Measurements from ENCODE around the gene FPGT. TPM values are rescaled to one million over a fixed set of nuclear protein-coding genes. Genes with fewer than 3 reads are reported as not detected.

FPGT gene
- total RNA-seq, 1 experiment from 2014 or later: 12.0 TPM

- H2AFZ ChIP-seq (ENCODE audit: low read depth, low read length, poor library complexity, severe bottlenecking): no peak overlapping the region
- CTCF ChIA-PET: no interaction called here
- intact Hi-C loops (cut with micrococcal nuclease): no loop called here
- H3K4me1 ChIP-seq (ENCODE audit: control insufficient read depth in 1 of 2, insufficient read depth in 2 of 2, low read length in 2 of 2): no peaks in the 10 kb centered on the region
- no peak for TF ChIP-seq SIN3A (IDR thresholded peaks at IDR 0.05; ENCODE audit: low read depth)
- no peak for TF ChIP-seq POLR2AphosphoS5 (IDR thresholded peaks at IDR 0.05; ENCODE audit: low read depth, low read length)
- TF ChIP-seq FOSL1 (IDR thresholded peaks at IDR 0.05; ENCODE audit: low read depth): no peak
- TF ChIP-seq SP1 (IDR thresholded peaks at IDR 0.05; ENCODE audit: low read depth): no peak
- TF ChIP-seq JUND (IDR thresholded peaks at IDR 0.05): no peak
- TF ChIP-seq, protein P1, sequence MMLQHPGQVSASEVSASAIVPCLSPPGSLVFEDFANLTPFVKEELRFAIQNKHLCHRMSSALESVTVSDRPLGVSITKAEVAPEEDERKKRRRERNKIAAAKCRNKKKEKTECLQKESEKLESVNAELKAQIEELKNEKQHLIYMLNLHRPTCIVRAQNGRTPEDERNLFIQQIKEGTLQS (IDR thresholded peaks at IDR 0.05): no peak
- TF ChIP-seq CEBPB (IDR thresholded peaks at IDR 0.05; ENCODE audit: low read depth): no peak
- TF ChIP-seq, protein P2, sequence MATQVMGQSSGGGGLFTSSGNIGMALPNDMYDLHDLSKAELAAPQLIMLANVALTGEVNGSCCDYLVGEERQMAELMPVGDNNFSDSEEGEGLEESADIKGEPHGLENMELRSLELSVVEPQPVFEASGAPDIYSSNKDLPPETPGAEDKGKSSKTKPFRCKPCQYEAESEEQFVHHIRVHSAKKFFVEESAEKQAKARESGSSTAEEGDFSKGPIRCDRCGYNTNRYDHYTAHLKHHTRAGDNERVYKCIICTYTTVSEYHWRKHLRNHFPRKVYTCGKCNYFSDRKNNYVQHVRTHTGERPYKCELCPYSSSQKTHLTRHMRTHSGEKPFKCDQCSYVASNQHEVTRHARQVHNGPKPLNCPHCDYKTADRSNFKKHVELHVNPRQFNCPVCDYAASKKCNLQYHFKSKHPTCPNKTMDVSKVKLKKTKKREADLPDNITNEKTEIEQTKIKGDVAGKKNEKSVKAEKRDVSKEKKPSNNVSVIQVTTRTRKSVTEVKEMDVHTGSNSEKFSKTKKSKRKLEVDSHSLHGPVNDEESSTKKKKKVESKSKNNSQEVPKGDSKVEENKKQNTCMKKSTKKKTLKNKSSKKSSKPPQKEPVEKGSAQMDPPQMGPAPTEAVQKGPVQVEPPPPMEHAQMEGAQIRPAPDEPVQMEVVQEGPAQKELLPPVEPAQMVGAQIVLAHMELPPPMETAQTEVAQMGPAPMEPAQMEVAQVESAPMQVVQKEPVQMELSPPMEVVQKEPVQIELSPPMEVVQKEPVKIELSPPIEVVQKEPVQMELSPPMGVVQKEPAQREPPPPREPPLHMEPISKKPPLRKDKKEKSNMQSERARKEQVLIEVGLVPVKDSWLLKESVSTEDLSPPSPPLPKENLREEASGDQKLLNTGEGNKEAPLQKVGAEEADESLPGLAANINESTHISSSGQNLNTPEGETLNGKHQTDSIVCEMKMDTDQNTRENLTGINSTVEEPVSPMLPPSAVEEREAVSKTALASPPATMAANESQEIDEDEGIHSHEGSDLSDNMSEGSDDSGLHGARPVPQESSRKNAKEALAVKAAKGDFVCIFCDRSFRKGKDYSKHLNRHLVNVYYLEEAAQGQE (IDR thresholded peaks at IDR 0.05; ENCODE audit: low read depth): no peak
- TF ChIP-seq ZBTB33 (IDR thresholded peaks at IDR 0.05; ENCODE audit: extremely low read depth, insufficient replicate concordance, low read length): no peak
- TF ChIP-seq RAD21 (IDR thresholded peaks at IDR 0.05; ENCODE audit: low read depth): no peak
- no peak for TF ChIP-seq CBX3 (IDR thresholded peaks at IDR 0.05; ENCODE audit: low read depth)
- TF ChIP-seq CTCF (IDR thresholded peaks at IDR 0.05 in 2 of 3, conservative IDR thresholded peaks at IDR 0.05 in 1 of 3; ENCODE audit: borderline replicate concordance in 1 of 3, insufficient read depth in 1 of 3, low read depth in 2 of 3, low read length in 2 of 3): no peak
- TF ChIP-seq EZH2 (IDR thresholded peaks at IDR 0.05): no peak
- no peak for TF ChIP-seq POLR2A (IDR thresholded peaks at IDR 0.05; ENCODE audit: borderline replicate concordance, extremely low read depth, insufficient read depth, insufficient read length)
- TF ChIP-seq YY1 (IDR thresholded peaks at IDR 0.05; ENCODE audit: extremely low read depth, insufficient replicate concordance, low read depth, low read length): no peak
- TF ChIP-seq ZNF274 (IDR thresholded peaks at IDR 0.05; ENCODE audit: low read depth, low read length): no peak
- no peak for TF ChIP-seq ELF1 (IDR thresholded peaks at IDR 0.05; ENCODE audit: borderline replicate concordance, low read depth)
- no peak for TF ChIP-seq ZFX (IDR thresholded peaks at IDR 0.05)
- no peak for TF ChIP-seq EZH2phosphoT487 (IDR thresholded peaks at IDR 0.05; ENCODE audit: borderline replicate concordance)
- no peaks in the 10 kb centered on the region for H4K20me1 ChIP-seq (ENCODE audit: insufficient read depth)
- DNase-seq (ENCODE audit: low read depth, low spot score): no peak
- POLR2A ChIA-PET: no interaction called here
- no peaks in the 10 kb centered on the region for H3K36me3 ChIP-seq (ENCODE audit: control insufficient read depth in 1 of 2, insufficient read depth in 2 of 2, low read length in 2 of 2)
- H3K9me3 ChIP-seq (ENCODE audit: control insufficient read depth in 1 of 2, insufficient read depth in 1 of 2, low read depth in 1 of 2, low read length in 2 of 2): no peaks in the 10 kb centered on the region
- no peak for ATAC-seq
- no peaks in the 10 kb centered on the region for H3K27me3 ChIP-seq (ENCODE audit: insufficient read depth, low read length)
- H3K4me2 ChIP-seq (ENCODE audit: low read length): no peak overlapping the region
- no peaks in the 10 kb centered on the region for H3K79me2 ChIP-seq (ENCODE audit: insufficient read depth, low read length)
- H3K4me3 ChIP-seq (replicated peaks in 1 of 2; ENCODE audit: low read depth in 1 of 2, low read length in 2 of 2): no peak overlapping the region
- RAD21 ChIA-PET (ENCODE audit: low non-redundant PET in 1 of 2, low total read pairs in 2 of 2, uncharacterized antibody in 2 of 2, unreplicated experiment in 2 of 2): no interaction called here
- no peaks in the 10 kb centered on the region for H3K9me2 ChIP-seq (ENCODE audit: insufficient read depth)
- BruUV-seq (replicated peaks): no TSS peak
- H3K27ac ChIP-seq (ENCODE audit: low read depth, low read length): no peak overlapping the region
- no peak overlapping the region for H3K9ac ChIP-seq (ENCODE audit: low read length)
These were observed 47.2 kb downstream of the FPGT start for GRCh38 chr1:74245168-74245772.

Measured in HCT116 (cell line).